CD4-positive, alpha-beta T cell (primary cell): Measurements from ENCODE around the gene BATF. TPM values are rescaled to one million over a fixed set of nuclear protein-coding genes. Genes with fewer than 3 reads are reported as not detected.

ENCODE experiments used
- ATAC-seq: fragments of 200-7000 bp; cut with Tn5 transposase; one replicate; pipeline ENCODE4 v1.10.0; 2022; ENCODE audit warnings: mild to moderate bottlenecking; ENCODE audit not compliant: poor library complexity
- CTCF ChIA-PET: fragments of 350-600 bp; sonication (Branson Sonifier 250); formaldehyde crosslinking; loops from one replicate; lab custom pipeline; 2021; ENCODE audit warnings: antibody characterized with exemption, inconsistent platforms; lab: Charles Lee
- POLR2A ChIA-PET: fragments of 350-600 bp; sonication (Branson Sonifier 250); formaldehyde crosslinking; loops from one replicate; lab custom pipeline; 2021; ENCODE audit warnings: antibody characterized with exemption, inconsistent platforms; lab: Charles Lee
- DNase-seq, 14 experiments: peaks; one replicate each; pipeline ENCODE4 v3.0.0-alpha.2; 2013 to 2020; ENCODE audit warnings: mixed read lengths in 2 of 14
- H3K27ac ChIP-seq, 2 donors: one replicate each; pipeline versions ENCODE4 v1.5.1 to v1.7.0; 2013; ENCODE audit warnings: low read length in 2 of 2, low read depth in 1 of 2, mild to moderate bottlenecking in 1 of 2
- H3K27me3 ChIP-seq, 2 experiments: 1 replicate in 1 of 2; 2 replicates in 1 of 2; pipeline versions ENCODE4 v1.6.1 to v1.7.0; 2013; ENCODE audit warnings: low read length in 2 of 2, control low read depth in 1 of 2, mild to moderate bottlenecking in 1 of 2, moderate library complexity in 1 of 2; ENCODE audit not compliant: insufficient read depth in 2 of 2, control insufficient read depth in 1 of 2
- H3K36me3 ChIP-seq: one replicate; pipeline ENCODE4 v1.6.1; 2013; ENCODE audit warnings: low read length, control low read depth; ENCODE audit not compliant: insufficient read depth
- H3K4me1 ChIP-seq: one replicate; pipeline ENCODE4 v1.6.1; 2013; ENCODE audit warnings: low read length, control low read depth; ENCODE audit not compliant: insufficient read depth
- H3K4me3 ChIP-seq: one replicate; pipeline ENCODE4 v1.5.1; 2013; ENCODE audit warnings: mild to moderate bottlenecking, low read length, moderate library complexity
- H3K9me3 ChIP-seq, 2 experiments: 1 replicate in 1 of 2; 2 replicates in 1 of 2; pipeline versions ENCODE4 v1.6.1 to v1.7.0; 2013; ENCODE audit warnings: low read length in 2 of 2, mild to moderate bottlenecking in 2 of 2, control low read depth in 1 of 2, moderate library complexity in 1 of 2; ENCODE audit not compliant: control insufficient read depth in 1 of 2, insufficient read depth in 1 of 2
- H3K27ac Mint-ChIP-seq: one replicate; pipeline ENCODE4 v1.8.0; 2020; ENCODE audit warnings: mixed read lengths
- H3K27me3 Mint-ChIP-seq: one replicate; pipeline ENCODE4 v1.8.0; 2021; ENCODE audit warnings: mixed read lengths
- H3K36me3 Mint-ChIP-seq: one replicate; pipeline ENCODE4 v1.8.0; 2021; ENCODE audit warnings: low read depth, mixed read lengths
- H3K4me1 Mint-ChIP-seq: one replicate; pipeline ENCODE4 v1.8.0; 2021; ENCODE audit warnings: low read depth, mixed read lengths
- H3K4me3 Mint-ChIP-seq: one replicate; pipeline ENCODE4 v1.8.0; 2020; ENCODE audit warnings: mild to moderate bottlenecking, mixed read lengths
- H3K9me3 Mint-ChIP-seq: one replicate; pipeline ENCODE4 v1.8.0; 2020; ENCODE audit warnings: mixed read lengths
- CTCF ChIP-seq: fragments of 200-600 bp; IDR thresholded peaks from one replicate; pipeline ENCODE4 v1.8.0; 2022; ENCODE audit warnings: antibody characterized with exemption, mild to moderate bottlenecking
- intact Hi-C, 2 experiments: fragments of 100-400 bp; cut with DNase I in 1 of 2; cut with micrococcal nuclease in 1 of 2; formaldehyde crosslinking; loops; one replicate each; pipeline versions ENCODE4 v1.15.1 to v1.9.0; 2023 to 2025; cut with DNase I, micrococcal nuclease
- total RNA-seq, 174 experiments: library from RNA in 2 of 174; stranded (reverse) in 2 of 174; gene quantifications; one replicate each; pipeline ENCODE4 v1.2.3 and lab custom pipeline; 2021 to 2026

The BATF gene
- total RNA-seq, 2 experiments from 2014 or later: 6.7 to 7.8 TPM

- Histone ChIP-seq H3K4me3 (no peak overlapping the region), H3K27ac (no peak overlapping the region), H3K36me3 (no peaks in the 10 kb centered on the region), H3K27me3 (no peaks in the 10 kb centered on the region), H3K4me1 (no peaks in the 10 kb centered on the region), H3K9me3 (no peaks in the 10 kb centered on the region)
- CTCF ChIA-PET: interaction anchor here (1.0 kb wide), 1 partner anchor 65 kb away, joined by 3 read pairs; no protein-coding TSS in a partner anchor
- no peaks in the 10 kb centered on the region for H3K27me3 Mint-ChIP-seq
- intact Hi-C loops: no loop called here
- no peaks in the 10 kb centered on the region for H3K9me3 Mint-ChIP-seq
- peaks cover 11% of the 10 kb centered on the region for H3K4me1 Mint-ChIP-seq
- ATAC-seq (no peak), DNase-seq (no peak)
- POLR2A ChIA-PET: interaction anchor here (1.2 kb wide), 1 partner anchor 23 kb away, joined by 4 read pairs; no protein-coding TSS in a partner anchor
- no peak overlapping the region for H3K4me3 Mint-ChIP-seq
- H3K27ac Mint-ChIP-seq: no peak overlapping the region
- no peak for TF ChIP-seq CTCF
- H3K36me3 Mint-ChIP-seq: no peaks in the 10 kb centered on the region
These were observed 26.4 kb upstream of the BATF start for GRCh38 chr14:75495882-75496281.

GRCh38 chr14:75496755-75497154, 25.5 kb upstream of the BATF start:
- Mint-ChIP-seq H3K4me1 (peaks cover 11% of the 10 kb centered on the region), H3K36me3 (no peaks in the 10 kb centered on the region), H3K27ac (no peak overlapping the region), H3K4me3 (no peak overlapping the region), H3K27me3 (no peaks in the 10 kb centered on the region), H3K9me3 (no peaks in the 10 kb centered on the region)
- ChIA-PET POLR2A (interaction anchor here (1.0 to 1.2 kb wide), 2 partner anchors 22 to 160 kb away, joined by 3 to 4 read pairs; no protein-coding TSS in a partner anchor), CTCF (no interaction called here)
- H3K9me3 ChIP-seq: no peaks in the 10 kb centered on the region
- H3K27me3 ChIP-seq: no peaks in the 10 kb centered on the region
- no peak for DNase-seq
- H3K36me3 ChIP-seq: no peaks in the 10 kb centered on the region
- intact Hi-C loops: no loop called here
- H3K4me1 ChIP-seq: no peaks in the 10 kb centered on the region
- H3K4me3 ChIP-seq: no peak overlapping the region
- no peak for TF ChIP-seq CTCF
- H3K27ac ChIP-seq: no peak overlapping the region
- ATAC-seq: no peak

GRCh38 chr14:75497191-75497590, 25.1 kb upstream of the BATF start:
- no peak overlapping the region for H3K4me3 ChIP-seq
- no peak overlapping the region for H3K4me3 Mint-ChIP-seq
- H3K27ac ChIP-seq: no peak overlapping the region
- no peaks in the 10 kb centered on the region for H3K27me3 Mint-ChIP-seq
- peaks cover 11% of the 10 kb centered on the region for H3K4me1 Mint-ChIP-seq
- intact Hi-C loops: no loop called here
- H3K36me3 ChIP-seq: no peaks in the 10 kb centered on the region
- CTCF ChIA-PET: no interaction called here
- H3K4me1 ChIP-seq: no peaks in the 10 kb centered on the region
- H3K9me3 Mint-ChIP-seq: no peaks in the 10 kb centered on the region
- ATAC-seq (no peak), DNase-seq (peak in 2 of 14 experiments; percentile 20 to 41)
- no peak for TF ChIP-seq CTCF
- H3K27me3 ChIP-seq: no peaks in the 10 kb centered on the region
- H3K27ac Mint-ChIP-seq: no peak overlapping the region
- H3K36me3 Mint-ChIP-seq: no peaks in the 10 kb centered on the region
- POLR2A ChIA-PET: interaction anchor here (1.0 to 1.2 kb wide), 2 partner anchors 22 to 160 kb away, joined by 3 to 4 read pairs; no protein-coding TSS in a partner anchor
- H3K9me3 ChIP-seq: no peaks in the 10 kb centered on the region
